ENCODE data around the gene ARID1B. TPM values are rescaled to one million over a fixed set of nuclear protein-coding genes. Genes with fewer than 3 reads are reported as not detected.

The ARID1B gene
- total RNA-seq, 2 experiments from 2014 or later: 90.1 to 164 TPM

GRCh38 chr6:156935000-156935399, 157.8 kb downstream of the ARID1B start:
- H3K4me1 ChIP-seq (ENCODE audit: insufficient read depth, low read length, poor library complexity, severe bottlenecking): peaks cover 19% of the 10 kb centered on the region
- H3K9me2 ChIP-seq (ENCODE audit: insufficient read depth, low read length): no peaks in the 10 kb centered on the region
- intact Hi-C loops (cut with micrococcal nuclease; ENCODE audit: unreplicated experiment): loop anchor here (5.0 kb wide), 1 partner anchor 153 kb away; no protein-coding TSS in a partner anchor
- no peak for TF ChIP-seq EZH2phosphoT487 (IDR thresholded peaks at IDR 0.05; ENCODE audit: borderline replicate concordance, low read depth, low read length)
- TF ChIP-seq, protein P1, sequence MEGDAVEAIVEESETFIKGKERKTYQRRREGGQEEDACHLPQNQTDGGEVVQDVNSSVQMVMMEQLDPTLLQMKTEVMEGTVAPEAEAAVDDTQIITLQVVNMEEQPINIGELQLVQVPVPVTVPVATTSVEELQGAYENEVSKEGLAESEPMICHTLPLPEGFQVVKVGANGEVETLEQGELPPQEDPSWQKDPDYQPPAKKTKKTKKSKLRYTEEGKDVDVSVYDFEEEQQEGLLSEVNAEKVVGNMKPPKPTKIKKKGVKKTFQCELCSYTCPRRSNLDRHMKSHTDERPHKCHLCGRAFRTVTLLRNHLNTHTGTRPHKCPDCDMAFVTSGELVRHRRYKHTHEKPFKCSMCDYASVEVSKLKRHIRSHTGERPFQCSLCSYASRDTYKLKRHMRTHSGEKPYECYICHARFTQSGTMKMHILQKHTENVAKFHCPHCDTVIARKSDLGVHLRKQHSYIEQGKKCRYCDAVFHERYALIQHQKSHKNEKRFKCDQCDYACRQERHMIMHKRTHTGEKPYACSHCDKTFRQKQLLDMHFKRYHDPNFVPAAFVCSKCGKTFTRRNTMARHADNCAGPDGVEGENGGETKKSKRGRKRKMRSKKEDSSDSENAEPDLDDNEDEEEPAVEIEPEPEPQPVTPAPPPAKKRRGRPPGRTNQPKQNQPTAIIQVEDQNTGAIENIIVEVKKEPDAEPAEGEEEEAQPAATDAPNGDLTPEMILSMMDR (conservative IDR thresholded peaks at IDR 0.05; ENCODE audit: low read length): no peak
- peaks cover 64% of the 10 kb centered on the region for H3K79me2 ChIP-seq (ENCODE audit: insufficient read depth, low read depth, low read length)
- DNase-seq (ENCODE audit: low spot score): no peak
- no TSS peak for BruUV-seq (replicated peaks)
- H3K36me3 ChIP-seq (ENCODE audit: insufficient read depth, low read length): peaks cover 14% of the 10 kb centered on the region
- ChIA-PET CTCF (ENCODE audit: unreplicated experiment) (interaction anchor here (0.5 kb wide), 1 partner anchor 155 kb away, joined by 3 read pairs; no protein-coding TSS in a partner anchor), POLR2A (interaction anchor here (0.5 to 2.0 kb wide), 11 partner anchors 8 to 1620 kb away, joined by 3 to 8 read pairs (median 4); no protein-coding TSS in a partner anchor)
- H3K27ac ChIP-seq (ENCODE audit: low read depth, low read length, poor library complexity, severe bottlenecking): no peak overlapping the region
- H3K9me3 ChIP-seq (ENCODE audit: low read length): no peaks in the 10 kb centered on the region
- 0 out of 2 replicates have a peak, but pooled peaks cover 5% of the 10 kb centered on the region for H4K20me1 ChIP-seq (ENCODE audit: insufficient read depth, low read length)
- H2AFZ ChIP-seq (ENCODE audit: low read length): no peak overlapping the region
- H3K4me2 ChIP-seq (ENCODE audit: low read length): no peak overlapping the region
- no peak overlapping the region for H3K4me3 ChIP-seq (ENCODE audit: low read depth, low read length, poor library complexity, severe bottlenecking)

DNA sequence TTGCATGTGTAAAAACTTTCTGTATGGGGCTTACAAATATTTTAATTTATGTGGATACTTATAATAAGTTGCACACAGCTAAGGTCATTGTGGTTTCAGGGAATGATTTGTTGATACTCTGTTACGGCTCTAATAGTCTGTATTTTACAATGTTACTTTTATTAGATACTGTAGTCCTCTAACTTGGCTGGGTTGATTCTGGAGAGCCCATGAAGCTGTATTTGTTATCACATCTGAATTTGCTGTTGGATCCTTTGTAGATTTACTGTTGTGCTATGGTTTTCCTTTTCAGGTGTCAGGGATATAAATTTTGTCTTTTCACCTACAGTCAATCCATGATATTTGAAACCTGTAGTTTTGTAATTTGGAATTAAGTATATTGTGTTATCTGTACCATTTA, 161.0 kb downstream of the ARID1B start:
- Histone ChIP-seq H3K36me3 (ENCODE audit: insufficient read depth, low read length) (peaks cover 14% of the 10 kb centered on the region), H3K9me3 (ENCODE audit: low read length) (no peaks in the 10 kb centered on the region), H3K4me2 (ENCODE audit: low read length) (no peak overlapping the region), H3K4me3 (ENCODE audit: low read depth, low read length, poor library complexity, severe bottlenecking) (no peak overlapping the region), H4K20me1 (ENCODE audit: insufficient read depth, low read length) (0 out of 2 replicates have a peak, but pooled peaks cover 11% of the 10 kb centered on the region), H3K4me1 (ENCODE audit: insufficient read depth, low read length, poor library complexity, severe bottlenecking) (peaks cover 6% of the 10 kb centered on the region), H3K9me2 (ENCODE audit: insufficient read depth, low read length) (no peaks in the 10 kb centered on the region), H3K79me2 (ENCODE audit: insufficient read depth, low read depth, low read length) (peaks cover 79% of the 10 kb centered on the region), H3K27ac (ENCODE audit: low read depth, low read length, poor library complexity, severe bottlenecking) (no peak overlapping the region), H2AFZ (ENCODE audit: low read length) (no peak overlapping the region)
- intact Hi-C loops (cut with micrococcal nuclease; ENCODE audit: unreplicated experiment): no loop called here
- no TSS peak for BruUV-seq (replicated peaks)
- ChIA-PET CTCF (ENCODE audit: unreplicated experiment) (no interaction called here), POLR2A (interaction anchor here (2.0 kb wide), 1 partner anchor 12 kb away, joined by 8 read pairs; no protein-coding TSS in a partner anchor)
- no peak for DNase-seq (ENCODE audit: low spot score)
- TF ChIP-seq EZH2phosphoT487 (IDR thresholded peaks at IDR 0.05; ENCODE audit: borderline replicate concordance, low read depth, low read length): no peak
- TF ChIP-seq, protein P1 (conservative IDR thresholded peaks at IDR 0.05; ENCODE audit: low read length): no peak

- intact Hi-C loops (cut with micrococcal nuclease; ENCODE audit: unreplicated experiment): loop anchor here (10.0 kb wide), 1 partner anchor 375 kb away; no protein-coding TSS in a partner anchor
- Histone ChIP-seq H4K20me1 (ENCODE audit: insufficient read depth, low read length) (0 out of 2 replicates have a peak, but pooled peaks cover 6% of the 10 kb centered on the region), H2AFZ (ENCODE audit: low read length) (no peak overlapping the region), H3K27ac (ENCODE audit: low read depth, low read length, poor library complexity, severe bottlenecking) (no peak overlapping the region), H3K9me2 (ENCODE audit: insufficient read depth, low read length) (no peaks in the 10 kb centered on the region), H3K9me3 (ENCODE audit: low read length) (no peaks in the 10 kb centered on the region), H3K4me3 (ENCODE audit: low read depth, low read length, poor library complexity, severe bottlenecking) (no peak overlapping the region), H3K4me2 (ENCODE audit: low read length) (no peak overlapping the region), H3K4me1 (ENCODE audit: insufficient read depth, low read length, poor library complexity, severe bottlenecking) (no peaks in the 10 kb centered on the region), H3K79me2 (ENCODE audit: insufficient read depth, low read depth, low read length) (peaks cover 83% of the 10 kb centered on the region), H3K36me3 (ENCODE audit: insufficient read depth, low read length) (peaks cover 11% of the 10 kb centered on the region)
- CTCF ChIA-PET (ENCODE audit: unreplicated experiment): no interaction called here
- TF ChIP-seq EZH2phosphoT487 (IDR thresholded peaks at IDR 0.05; ENCODE audit: borderline replicate concordance, low read depth, low read length): no peak
- TF ChIP-seq, protein P1 (conservative IDR thresholded peaks at IDR 0.05; ENCODE audit: low read length): no peak
- POLR2A ChIA-PET: interaction anchor here (0.8 to 2.4 kb wide), 3 partner anchors 9 to 37 kb away, joined by 3 to 14 read pairs (median 5); no protein-coding TSS in a partner anchor
- DNase-seq (ENCODE audit: low spot score): no peak
- no TSS peak for BruUV-seq (replicated peaks)
These were observed 163.0 kb downstream of the ARID1B start for GRCh38 chr6:156940221-156940620.

All from OCI-LY7 (cell line).